H1 (cell line): ENCODE measurements around the gene WDR90. TPM values are rescaled to one million over a fixed set of nuclear protein-coding genes. Genes with fewer than 3 reads are reported as not detected.
A peak's percentile ranks its signal among the peaks of the same experiment; 100 is the strongest.

ENCODE experiments used
- CTCF ChIA-PET: fragments of 300-600 bp; sonication (Branson Sonifier 250); formaldehyde crosslinking; loops from one replicate; lab custom pipeline; 2021; ENCODE audit not compliant: partially characterized antibody; lab: Charles Lee
- POLR2A ChIA-PET: fragments of 300-600 bp; sonication (Branson Sonifier 250); formaldehyde crosslinking; loops from one replicate; lab custom pipeline; 2021; ENCODE audit warnings: inconsistent platforms; ENCODE audit not compliant: partially characterized antibody; lab: Charles Lee
- DNase-seq, 2 experiments: peaks; one replicate each; pipeline versions ENCODE4 v3.0.0 to v3.0.0-alpha.2; 2010 to 2022; ENCODE audit warnings: low spot score in 2 of 2, low read depth in 1 of 2, mixed read lengths in 1 of 2
- FAIRE-seq: peaks from 2 replicates; lab custom pipeline; 2011; peaks lifted over from hg19 to GRCh38; lab: Jason Lieb, UNC
- H2AFZ ChIP-seq: 2 replicates; pipeline ENCODE4 v1.8.1; 2012; ENCODE audit warnings: low read length, inconsistent platforms
- H2AK5ac ChIP-seq: 2 replicates; pipeline ENCODE4 v1.6.1; 2013; ENCODE audit warnings: low read depth, low read length
- H2BK120ac ChIP-seq: replicated peaks from 2 replicates; pipeline ENCODE3; 2013; ENCODE audit warnings: low read depth, low read length, inconsistent platforms
- H2BK12ac ChIP-seq: 2 replicates; pipeline ENCODE4 v1.6.1; 2013; ENCODE audit warnings: low read depth, low read length
- H2BK15ac ChIP-seq: 2 replicates; pipeline ENCODE4 v1.6.1; 2013; ENCODE audit warnings: low read length
- H2BK20ac ChIP-seq: 2 replicates; pipeline ENCODE4 v1.6.1; 2013; ENCODE audit warnings: low read length
- H2BK5ac ChIP-seq: 2 replicates; pipeline ENCODE4 v1.6.1; 2013; ENCODE audit warnings: low read depth, low read length
- H3K14ac ChIP-seq: 2 replicates; pipeline ENCODE4 v1.6.1; 2013; ENCODE audit warnings: inconsistent platforms; ENCODE audit not compliant: insufficient read length
- H3K18ac ChIP-seq: 2 replicates; pipeline ENCODE4 v1.6.1; 2013; ENCODE audit warnings: low read length; ENCODE audit errors: extremely low read depth
- H3K23ac ChIP-seq: 2 replicates; pipeline ENCODE4 v1.6.1; 2013; ENCODE audit warnings: inconsistent platforms; ENCODE audit not compliant: insufficient read length
- H3K23me2 ChIP-seq: 2 replicates; pipeline ENCODE4 v1.6.1; 2013; ENCODE audit warnings: low read depth, low read length
- H3K27ac ChIP-seq: 2 replicates; pipeline ENCODE4 v1.6.1; 2011; ENCODE audit warnings: low read depth, low read length, inconsistent platforms
- H3K27me3 ChIP-seq, 4 experiments: replicated peaks in 1 of 4; 1 replicate in 1 of 4; 2 replicates in 3 of 4; pipeline versions ENCODE4 v1.6.1 to v1.8.1; 2011 to 2013; ENCODE audit warnings: low read length in 3 of 4, mild to moderate bottlenecking in 3 of 4, inconsistent platforms in 2 of 4, mixed read lengths in 2 of 4, moderate library complexity in 1 of 4; ENCODE audit not compliant: control insufficient read depth in 3 of 4, insufficient read depth in 3 of 4; ENCODE audit errors: extremely low read depth in 1 of 4
- H3K36me3 ChIP-seq, 4 experiments: 2 replicates each; pipeline versions ENCODE4 v1.6.1 to v1.8.1; 2011 to 2013; ENCODE audit warnings: mild to moderate bottlenecking in 4 of 4, low read length in 3 of 4, moderate library complexity in 2 of 4, control low read depth in 1 of 4, inconsistent platforms in 1 of 4; ENCODE audit not compliant: insufficient read depth in 4 of 4, control insufficient read depth in 2 of 4
- H3K4ac ChIP-seq: replicated peaks from 2 replicates; pipeline ENCODE3; 2013; ENCODE audit warnings: low read length, low read depth, mixed read lengths, inconsistent platforms; ENCODE audit not compliant: insufficient read length
- H3K4me1 ChIP-seq, 4 experiments: replicated peaks in 1 of 4; 1 replicate in 1 of 4; 2 replicates in 3 of 4; pipeline versions ENCODE4 v1.6.1 to v1.8.1; 2011 to 2013; ENCODE audit warnings: low read length in 3 of 4, inconsistent platforms in 2 of 4, mixed read lengths in 1 of 4; ENCODE audit not compliant: insufficient read depth in 4 of 4, control insufficient read depth in 3 of 4
- H3K4me2 ChIP-seq, 2 experiments: 2 replicates each; pipeline versions ENCODE4 v1.6.1 to v1.8.1; 2011 to 2013; ENCODE audit warnings: low read depth in 2 of 2, low read length in 2 of 2, control low read depth in 1 of 2, inconsistent platforms in 1 of 2, mild to moderate bottlenecking in 1 of 2; ENCODE audit not compliant: insufficient read depth in 1 of 2
- H3K4me3 ChIP-seq, 4 experiments: fragments of 200-600, 300-600 bp in 1 of 4; sonication (generic), shearing (Covaris generic), sonication (Bioruptor Twin) in 1 of 4; 2 replicates each; pipeline versions ENCODE4 v1.5.1 to v1.8.1; 2011 to 2016; ENCODE audit warnings: low read length in 4 of 4, low read depth in 3 of 4, control low read depth in 2 of 4, inconsistent platforms in 2 of 4, mild to moderate bottlenecking in 2 of 4, mixed read lengths in 1 of 4, moderate library complexity in 1 of 4; ENCODE audit not compliant: insufficient read depth in 2 of 4; ENCODE audit errors: extremely low read depth in 1 of 4
- H3K56ac ChIP-seq: replicated peaks from 2 replicates; pipeline ENCODE3; 2013; ENCODE audit warnings: low read depth, mild to moderate bottlenecking, mixed read lengths, low read length, inconsistent platforms; ENCODE audit not compliant: insufficient read length
- H3K79me1 ChIP-seq: 2 replicates; pipeline ENCODE4 v1.6.1; 2013; ENCODE audit warnings: low read depth, low read length, control low read depth
- H3K79me2 ChIP-seq, 2 experiments: 2 replicates each; pipeline versions ENCODE4 v1.6.1 to v1.8.1; 2012 to 2013; ENCODE audit warnings: low read length in 2 of 2, mild to moderate bottlenecking in 2 of 2, inconsistent platforms in 1 of 2; ENCODE audit not compliant: insufficient read depth in 2 of 2, control insufficient read depth in 1 of 2
- H3K9ac ChIP-seq, 4 experiments: replicated peaks in 1 of 4; 1 replicate in 1 of 4; 2 replicates in 3 of 4; pipeline versions ENCODE4 v1.6.1 to v1.8.1; 2011 to 2013; ENCODE audit warnings: low read depth in 3 of 4, low read length in 3 of 4, control low read depth in 2 of 4, mild to moderate bottlenecking in 2 of 4, moderate library complexity in 2 of 4, inconsistent platforms in 1 of 4; ENCODE audit errors: extremely low read depth in 1 of 4
- H3K9me3 ChIP-seq, 2 experiments: 2 replicates each; pipeline versions ENCODE4 v1.6.1 to v1.8.1; 2012 to 2013; ENCODE audit warnings: mild to moderate bottlenecking in 2 of 2, moderate library complexity in 2 of 2, control low read depth in 1 of 2, inconsistent platforms in 1 of 2, low read depth in 1 of 2, low read length in 1 of 2, mixed read lengths in 1 of 2; ENCODE audit not compliant: insufficient read depth in 2 of 2
- H4K20me1 ChIP-seq, 2 experiments: replicated peaks in 1 of 2; 2 replicates each; pipeline versions ENCODE3 to v1.8.1; 2011 to 2013; ENCODE audit warnings: inconsistent platforms in 2 of 2, low read length in 2 of 2, mild to moderate bottlenecking in 1 of 2; ENCODE audit not compliant: insufficient read depth in 2 of 2, control insufficient read depth in 1 of 2
- H4K5ac ChIP-seq: 2 replicates; pipeline ENCODE4 v1.6.1; 2013; ENCODE audit warnings: low read length, low read depth, mixed read lengths, inconsistent platforms; ENCODE audit not compliant: insufficient read length
- H4K8ac ChIP-seq: 2 replicates; pipeline ENCODE4 v1.8.0; 2013; ENCODE audit warnings: mild to moderate bottlenecking, moderate library complexity, low read length, inconsistent platforms; ENCODE audit not compliant: insufficient read depth; ENCODE audit errors: extremely low read depth
- H4K91ac ChIP-seq: replicated peaks from 2 replicates; pipeline ENCODE3; 2013; ENCODE audit warnings: low read length, mixed read lengths, inconsistent platforms; ENCODE audit not compliant: insufficient read length
- ATF3 ChIP-seq: IDR thresholded peaks from 2 replicates; pipeline ENCODE4 v1.6.1; 2011; ENCODE audit warnings: low read depth, mild to moderate bottlenecking, low read length; ENCODE audit not compliant: insufficient read depth
- BACH1 ChIP-seq: IDR thresholded peaks from 2 replicates; pipeline ENCODE4 v1.6.1; 2012; ENCODE audit warnings: low read length, improper control_type of control experiment
- BCL11A ChIP-seq, 2 experiments: IDR thresholded peaks; one replicate each; pipeline ENCODE4 v1.6.1; 2011; ENCODE audit warnings: low read depth in 2 of 2, low read length in 2 of 2, mild to moderate bottlenecking in 2 of 2
- EZH2 ChIP-seq: fragments of 200-600 bp; sonication (generic); IDR thresholded peaks from 2 replicates; pipeline ENCODE4 v1.7.1; 2012; ENCODE audit warnings: low read depth, mild to moderate bottlenecking, moderate library complexity, low read length, inconsistent platforms; ENCODE audit not compliant: severe bottlenecking
- POU5F1 ChIP-seq: IDR thresholded peaks from 2 replicates; pipeline ENCODE4 v1.6.1; 2011; ENCODE audit warnings: low read depth, mild to moderate bottlenecking, low read length, moderate library complexity
- RBBP5 ChIP-seq: IDR thresholded peaks from 2 replicates; pipeline ENCODE4 v1.7.1; 2012; ENCODE audit warnings: low read depth, mild to moderate bottlenecking, inconsistent platforms, low read length, moderate library complexity, borderline replicate concordance
- RFX5 ChIP-seq: IDR thresholded peaks from 2 replicates; pipeline ENCODE4 v1.6.1; 2011; ENCODE audit warnings: low read depth, low read length, improper control_type of control experiment, borderline replicate concordance
- SP1 ChIP-seq: IDR thresholded peaks from 2 replicates; pipeline ENCODE4 v1.6.1; 2011; ENCODE audit warnings: low read depth, low read length
- SP2 ChIP-seq: IDR thresholded peaks from 2 replicates; pipeline ENCODE4 v1.6.1; 2012; ENCODE audit warnings: mild to moderate bottlenecking, low read length, inconsistent platforms
- TBP ChIP-seq: IDR thresholded peaks from 2 replicates; pipeline ENCODE4 v1.6.1; 2011; ENCODE audit warnings: low read depth, low read length, improper control_type of control experiment
- WGBS, 2 experiments: shearing (Covaris generic) in 1 of 2; methylation state at CpG; one replicate each; pipeline versions ENCODE4 v1.1.6 to v1.1.7; 2013 to 2015; ENCODE audit warnings: low lambda C conversion rate in 2 of 2, mixed read lengths in 2 of 2, inconsistent platforms in 1 of 2, low coverage in 1 of 2, missing lambda C conversion rate in 1 of 2; ENCODE audit not compliant: insufficient replicate concordance in 2 of 2, insufficient coverage in 1 of 2, insufficient read length in 1 of 2; ENCODE audit errors: extremely low coverage in 1 of 2, missing lambda C conversion rate in 1 of 2; 5-methylcytosine and 5-hydroxymethylcytosine counted together
- polyA plus RNA-seq, 7 experiments: library from polyadenylated mRNA; depleted of rRNA in 3 of 7; stranded (reverse) in 5 of 7; unstranded in 2 of 7; fragments of >200 nt in 5 of 7; fragments of 200-250 nt in 2 of 7; gene quantifications; 1 replicate in 5 of 7; 2 replicates in 1 of 7; 4 replicates in 1 of 7; pipeline versions ENCODE4 v1.2.1 to v1.2.3, GENCODE V29; 2011 to 2013; ENCODE audit warnings: missing spikeins in 2 of 7, mixed read lengths in 2 of 7
- total RNA-seq: library from RNA; stranded (reverse); fragmentation: NEBNext Ultra II Directional; extraction: Animal tissue kit (Norgen Biotek cat#: 25700); gene quantifications from 2 replicates; pipeline ENCODE4 v1.2.1, GENCODE V29; 2021
- TF ChIP-seq, protein P1 (sequence below), 3 experiments: IDR thresholded peaks; 1 replicate in 2 of 3; 2 replicates in 1 of 3; pipeline versions ENCODE4 v1.5.1 to v1.6.1; 2011; ENCODE audit warnings: low read length in 3 of 3, mild to moderate bottlenecking in 3 of 3, inconsistent platforms in 2 of 3, low read depth in 1 of 3, moderate library complexity in 1 of 3; ENCODE audit not compliant: insufficient read depth in 1 of 3; ENCODE audit errors: control extremely low read depth in 1 of 3

The WDR90 gene
- total and polyA plus RNA-seq, 2 of the 8 experiments (the other 6 are each of a cell fraction or from before 2014, with no cell fraction given), result 24.0 to 47.2 TPM

- Histone ChIP-seq H3K4me2 (0 out of 4 replicates have a peak overlapping the region, but pooled peaks of 1 of the 2 experiments have one; percentile 66), H2BK15ac (peak overlapping the region; percentile 36; the same call in 1 of the 2 replicates), H3K4me1 (peaks cover 0 to 8% (median 2%) of the 10 kb centered on the region in 4 experiments; a peak in 4 of 7 replicates), H4K91ac (no peak overlapping the region), H2BK5ac (no peak overlapping the region), H3K4me3 (no peak overlapping the region), H3K27ac (no peak overlapping the region), H3K9ac (no peak overlapping the region), H2AFZ (no peak overlapping the region), H3K79me1 (no peaks in the 10 kb centered on the region), H3K23me2 (peaks cover 12% of the 10 kb centered on the region; the same call in 1 of the 2 replicates), H3K18ac (no peak overlapping the region), H3K14ac (no peak overlapping the region), H3K9me3 (no peaks in the 10 kb centered on the region), H4K20me1 (peaks cover 8 to 31% of the 10 kb centered on the region in 2 experiments), H4K8ac (no peak overlapping the region), H3K56ac (no peak overlapping the region), H2BK20ac (no peak overlapping the region), H3K23ac (no peak overlapping the region), H3K27me3 (peaks cover 63 to 93% (median 88%) of the 10 kb centered on the region in 4 experiments), H2AK5ac (no peak overlapping the region), H3K36me3 (no peaks in the 10 kb centered on the region), H3K79me2 (no peaks in the 10 kb centered on the region), H2BK120ac (no peak overlapping the region), H2BK12ac (no peak overlapping the region), H3K4ac (no peak overlapping the region), H4K5ac (no peak overlapping the region)
- ChIA-PET POLR2A (interaction anchor here (1.0 to 4.5 kb wide), 9 partner anchors 9 to 96 kb away, joined by 3 to 30 read pairs (median 4); partner anchors contain the start of genes ANTKMT, CCDC78, CIAO3 and GNG13), CTCF (interaction anchor here (1.1 to 33.4 kb wide), 7 partner anchors 8 to 81 kb away, joined by 3 to 977 read pairs (median 5); partner anchors contain the start of genes ANTKMT, CCDC78, CIAO3 and HAGHL)
- 85% methylated on average over 7 of the region's 7 CpGs; no CpG with 5 or more reads in 1 of the 2 experiments for WGBS, 2 experiments
- no peak for FAIRE-seq
- DNase-seq, result no peak
- TF ChIP-seq RBBP5 (no peak), POU5F1 (no peak), EZH2 (no peak), ATF3 (no peak), SP2 (no peak), SP1 (no peak), TBP (no peak), RFX5 (no peak), BCL11A (IDR thresholded peaks at IDR 0.05; ENCODE audit: low read depth in 2 of 2, low read length in 2 of 2) (no peak), BACH1 (no peak)
- TF ChIP-seq, protein P1, sequence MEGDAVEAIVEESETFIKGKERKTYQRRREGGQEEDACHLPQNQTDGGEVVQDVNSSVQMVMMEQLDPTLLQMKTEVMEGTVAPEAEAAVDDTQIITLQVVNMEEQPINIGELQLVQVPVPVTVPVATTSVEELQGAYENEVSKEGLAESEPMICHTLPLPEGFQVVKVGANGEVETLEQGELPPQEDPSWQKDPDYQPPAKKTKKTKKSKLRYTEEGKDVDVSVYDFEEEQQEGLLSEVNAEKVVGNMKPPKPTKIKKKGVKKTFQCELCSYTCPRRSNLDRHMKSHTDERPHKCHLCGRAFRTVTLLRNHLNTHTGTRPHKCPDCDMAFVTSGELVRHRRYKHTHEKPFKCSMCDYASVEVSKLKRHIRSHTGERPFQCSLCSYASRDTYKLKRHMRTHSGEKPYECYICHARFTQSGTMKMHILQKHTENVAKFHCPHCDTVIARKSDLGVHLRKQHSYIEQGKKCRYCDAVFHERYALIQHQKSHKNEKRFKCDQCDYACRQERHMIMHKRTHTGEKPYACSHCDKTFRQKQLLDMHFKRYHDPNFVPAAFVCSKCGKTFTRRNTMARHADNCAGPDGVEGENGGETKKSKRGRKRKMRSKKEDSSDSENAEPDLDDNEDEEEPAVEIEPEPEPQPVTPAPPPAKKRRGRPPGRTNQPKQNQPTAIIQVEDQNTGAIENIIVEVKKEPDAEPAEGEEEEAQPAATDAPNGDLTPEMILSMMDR (IDR thresholded peaks at IDR 0.05; ENCODE audit: control extremely low read depth in 1 of 3, insufficient read depth in 1 of 3, low read depth in 1 of 3, low read length in 3 of 3), result no peak
These were observed 54.9 kb downstream of the WDR90 start for GRCh38 chr16:704047-704446.
